Measurements from ENCODE around the gene SVEP1.
A peak's percentile ranks its signal among the peaks of the same experiment; 100 is the strongest.
"Not testable (repeated sequence)": the region's sequence is repeated elsewhere in the genome, so short reads cannot be mapped to it uniquely, and the experiment has no call there.

The SVEP1 gene

DNA sequence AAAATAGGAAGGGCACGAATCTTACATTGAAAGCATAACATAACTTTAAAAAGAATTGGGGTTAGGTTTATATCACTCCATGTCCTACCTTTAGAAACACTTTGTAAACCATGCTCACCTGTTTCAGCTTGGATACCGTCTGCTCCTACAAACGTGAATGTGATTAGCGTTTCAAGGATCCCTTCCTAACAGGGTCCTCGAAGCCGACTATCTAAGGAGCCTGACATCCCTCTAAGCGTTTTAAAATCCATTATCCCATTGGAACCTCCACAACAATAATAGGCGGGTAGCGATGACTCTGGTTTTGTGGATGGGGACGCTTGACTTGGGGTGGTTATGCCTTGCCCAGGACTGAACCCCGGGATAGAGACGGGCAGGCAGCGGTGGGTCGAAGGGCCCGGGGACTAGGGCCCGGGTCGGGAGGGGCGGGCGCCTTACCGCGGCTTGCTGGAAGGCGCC lies 937 bp downstream of the SVEP1 start:
- DNase-seq (ENCODE audit: low read depth), result peak; percentile 7

DNA sequence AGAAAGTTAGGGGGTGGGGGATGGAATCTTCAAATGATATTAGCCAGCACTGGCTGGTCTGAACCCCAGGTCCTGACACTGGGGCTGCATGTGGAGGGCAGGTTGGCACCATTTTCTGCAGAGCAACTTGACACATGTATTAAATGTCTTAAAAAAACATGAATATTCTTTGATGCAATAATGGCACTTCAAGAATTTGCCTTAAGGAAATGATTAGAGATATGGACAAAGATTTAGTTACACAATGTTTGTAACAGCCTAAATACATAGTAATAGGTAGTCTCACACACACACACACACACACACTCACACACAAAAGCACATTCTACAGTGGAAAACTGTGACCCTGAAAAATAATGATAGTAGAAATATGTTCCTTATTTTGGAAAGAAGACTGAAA lies 3.6 kb downstream of the SVEP1 start:
- DNase-seq (ENCODE audit: low read depth), result no peak

DNA sequence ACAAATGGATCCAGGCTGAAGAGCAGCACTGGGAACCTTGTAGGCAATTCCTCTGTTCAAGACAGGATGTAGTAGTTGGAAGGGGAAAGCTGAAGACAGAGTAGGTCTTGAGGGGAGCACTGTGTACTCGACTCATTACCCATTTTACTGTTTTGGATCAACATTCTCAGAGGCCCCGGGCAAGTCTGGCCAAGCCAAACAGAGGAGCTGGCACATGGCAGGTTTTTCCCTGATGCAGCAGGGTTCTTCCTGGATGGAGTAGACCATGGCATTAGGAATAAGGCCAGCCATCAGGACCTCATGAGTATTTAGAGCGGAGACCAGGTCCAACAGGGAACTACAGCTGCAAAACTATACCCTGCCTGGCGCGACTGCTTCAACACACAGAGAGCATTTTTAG lies 4.4 kb downstream of the SVEP1 start:
- DNase-seq (ENCODE audit: low read depth), result no peak

DNA sequence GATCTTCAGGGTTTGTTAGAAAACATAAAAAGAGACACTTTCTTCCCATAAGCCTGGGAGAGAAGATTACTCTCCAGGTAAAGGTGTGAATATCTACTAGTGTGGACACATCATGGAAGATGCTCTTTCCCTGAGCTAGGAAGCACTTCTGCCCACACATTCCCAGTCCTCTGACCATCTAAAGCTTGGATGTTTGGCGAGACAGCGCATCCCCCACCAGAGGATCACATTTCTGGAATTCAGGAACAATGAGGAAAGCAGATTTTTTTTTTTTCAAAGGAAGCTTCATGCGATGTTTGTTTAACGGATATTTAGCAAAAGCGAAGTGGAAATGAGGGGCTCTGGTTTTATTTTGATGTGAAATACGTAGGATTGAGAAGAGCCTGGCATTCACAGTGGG lies 6.2 kb downstream of the SVEP1 start:
- DNase-seq (ENCODE audit: low read depth), result no peak

DNA sequence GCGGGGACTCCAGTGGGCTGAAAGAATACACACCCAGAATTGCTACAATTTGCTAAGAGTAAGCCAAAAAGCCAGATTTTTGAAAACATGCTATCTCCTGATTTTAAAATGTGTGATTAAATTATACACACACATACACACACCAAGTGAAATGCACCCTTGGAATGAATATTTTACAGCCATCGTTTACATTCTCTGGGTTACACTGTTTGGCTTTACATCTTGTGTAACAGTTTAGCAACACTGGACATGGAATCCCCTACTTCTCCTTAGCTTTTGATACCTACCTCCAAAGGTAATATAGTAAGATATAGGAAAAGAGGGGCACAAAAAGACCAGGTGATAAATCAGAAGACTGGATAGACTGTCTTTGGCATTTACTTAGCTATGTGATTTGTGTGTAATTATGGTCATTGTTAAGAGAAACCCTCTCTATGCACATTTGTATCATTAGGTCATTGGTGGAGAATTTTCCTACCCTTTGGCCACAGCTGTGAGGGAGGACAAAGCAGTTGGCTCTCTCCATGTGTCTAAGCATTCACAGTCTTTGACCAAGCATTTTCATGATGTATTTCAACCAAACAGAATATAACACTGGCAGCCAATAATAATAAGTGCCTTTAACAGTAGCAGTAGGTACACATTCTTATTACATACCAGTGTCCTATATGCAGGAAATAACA lies 7.6 kb downstream of the SVEP1 start:
- no peak for DNase-seq (ENCODE audit: low read depth)

DNA sequence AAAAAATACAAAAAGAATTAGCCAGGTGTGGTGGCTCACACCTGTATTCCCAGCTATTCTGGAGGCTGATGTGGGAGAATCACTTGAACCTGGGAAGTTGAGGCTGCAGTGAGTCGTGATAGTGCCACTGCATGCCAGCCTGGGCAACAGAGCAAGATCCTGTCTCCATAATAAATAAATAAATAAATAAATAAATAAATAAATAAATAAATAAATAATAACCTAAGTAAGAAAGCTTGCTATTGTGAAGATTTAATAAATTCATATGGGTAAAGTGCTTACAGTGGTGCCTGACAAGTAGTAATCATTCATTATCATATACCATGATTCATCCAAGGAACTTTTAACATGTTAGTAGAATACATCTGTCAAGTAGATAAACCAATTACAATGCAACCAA lies 13.4 kb downstream of the SVEP1 start:
- no peak for DNase-seq (ENCODE audit: low read depth)

DNA sequence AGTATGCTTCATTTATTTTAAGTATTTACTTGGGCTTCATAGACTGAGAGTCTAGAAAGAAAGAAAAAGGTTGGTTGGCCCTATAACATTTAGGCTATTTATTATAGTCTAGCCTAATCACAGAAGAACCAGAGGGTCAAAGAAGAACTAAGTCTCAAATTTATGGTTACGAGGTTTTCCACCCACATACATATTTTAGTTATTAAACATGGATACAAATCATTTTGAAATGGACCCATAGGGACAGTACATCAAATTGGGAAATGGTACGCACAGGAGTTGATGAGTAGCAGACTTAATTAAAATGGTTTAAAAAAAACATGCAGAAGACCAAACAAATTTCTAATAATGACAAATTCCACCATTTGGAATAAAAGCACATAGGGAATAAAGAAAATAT lies 17.7 kb downstream of the SVEP1 start:
- DNase-seq (ENCODE audit: low read depth), result no peak

DNA sequence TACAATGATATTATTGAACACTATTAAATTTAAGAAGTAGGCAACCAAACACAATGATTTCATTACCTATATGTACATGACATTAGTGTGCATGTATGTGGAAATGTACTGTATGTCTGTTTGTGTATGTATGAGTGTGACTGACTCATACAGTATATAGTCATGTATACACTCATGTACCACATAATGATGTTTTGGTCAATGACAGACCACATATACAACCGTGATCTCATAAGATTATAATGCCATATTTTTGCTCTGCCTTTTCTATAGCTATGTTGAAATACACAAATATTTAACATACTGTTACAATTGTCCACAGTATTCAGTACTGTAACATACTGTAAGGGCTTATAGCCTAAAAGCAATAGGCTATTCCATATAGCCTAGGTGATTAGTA lies 19.7 kb downstream of the SVEP1 start:
- DNase-seq (ENCODE audit: low read depth), result peak; percentile 50

DNA sequence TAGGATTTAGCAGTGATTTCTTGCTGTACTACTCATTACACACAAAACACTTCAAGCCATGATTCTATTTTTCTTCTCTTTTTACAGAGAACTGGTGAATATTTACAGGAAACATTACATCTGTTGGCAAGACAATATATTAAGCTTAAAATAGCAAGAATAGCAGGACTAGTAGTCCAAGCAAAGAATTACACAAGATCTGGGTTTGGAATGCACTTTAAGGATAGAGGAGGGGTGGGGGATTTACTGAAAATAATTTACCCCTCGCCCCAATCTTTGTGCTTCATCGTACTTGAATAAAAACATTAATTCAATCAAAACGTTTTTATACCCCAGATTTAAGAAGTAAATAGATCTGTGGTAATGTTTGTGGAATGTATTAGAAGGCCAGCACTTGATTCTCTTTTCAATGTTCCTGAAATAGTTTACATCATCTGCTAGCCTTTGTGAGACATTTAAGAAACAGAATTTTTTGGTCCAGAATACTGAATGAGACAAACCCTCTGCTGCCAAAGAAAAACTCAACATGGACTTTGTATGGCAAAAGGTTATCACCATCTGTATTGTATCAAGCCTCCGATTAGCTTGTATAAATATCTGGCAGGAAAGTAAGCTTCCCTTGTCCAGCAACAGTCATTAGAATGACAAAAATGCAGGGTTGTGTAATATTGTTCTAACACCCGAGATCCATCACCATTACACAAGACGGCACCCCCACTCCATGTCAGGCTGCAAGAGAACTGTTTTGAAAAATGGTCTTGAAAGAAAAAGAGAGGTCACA lies 23.8 kb downstream of the SVEP1 start:
- peak; percentile 57 for DNase-seq (ENCODE audit: low read depth)

DNA sequence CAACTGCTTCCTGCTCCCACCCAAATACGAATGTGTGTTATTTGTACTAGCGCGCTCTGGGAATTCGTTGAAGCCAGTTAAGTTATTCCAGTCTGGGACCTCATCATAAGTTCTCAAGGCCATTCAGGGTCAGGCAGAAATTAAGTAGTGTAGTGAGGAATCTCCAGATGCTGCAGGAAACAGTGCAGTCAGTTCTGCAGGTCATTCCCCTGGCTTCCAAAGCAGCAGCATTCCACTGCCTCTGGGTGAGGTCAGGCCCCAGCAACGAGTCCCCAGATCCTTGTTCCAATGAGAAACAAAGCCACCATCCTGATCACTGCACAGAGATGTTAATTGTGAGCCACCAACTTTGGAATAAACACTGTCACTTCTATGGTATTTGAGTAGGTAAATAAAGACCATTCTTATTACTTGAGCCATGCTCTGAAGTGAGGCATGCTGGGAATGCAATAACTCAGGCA lies 33.1 kb downstream of the SVEP1 start:
- no peak for DNase-seq (ENCODE audit: low read depth)

DNA sequence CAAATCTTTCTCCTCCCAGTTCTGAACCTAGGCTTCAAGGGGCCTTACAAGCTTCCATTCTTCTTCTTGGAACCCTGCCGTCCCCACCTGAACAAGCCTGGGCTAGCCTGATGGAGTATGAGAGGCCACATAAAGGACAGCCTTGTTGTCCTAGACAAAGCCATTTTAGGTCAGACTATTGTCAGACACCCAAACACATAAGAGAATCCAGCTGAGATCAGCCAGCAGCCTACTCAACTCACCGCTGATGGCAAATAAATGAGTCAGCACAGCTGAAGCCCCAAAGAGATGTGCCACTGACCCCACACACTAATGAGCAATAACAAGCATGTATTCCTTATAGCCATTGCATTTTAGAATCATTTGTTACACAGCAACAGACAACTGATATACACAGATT lies 33.8 kb downstream of the SVEP1 start:
- peak; percentile 9 for DNase-seq (ENCODE audit: low read depth)

DNA sequence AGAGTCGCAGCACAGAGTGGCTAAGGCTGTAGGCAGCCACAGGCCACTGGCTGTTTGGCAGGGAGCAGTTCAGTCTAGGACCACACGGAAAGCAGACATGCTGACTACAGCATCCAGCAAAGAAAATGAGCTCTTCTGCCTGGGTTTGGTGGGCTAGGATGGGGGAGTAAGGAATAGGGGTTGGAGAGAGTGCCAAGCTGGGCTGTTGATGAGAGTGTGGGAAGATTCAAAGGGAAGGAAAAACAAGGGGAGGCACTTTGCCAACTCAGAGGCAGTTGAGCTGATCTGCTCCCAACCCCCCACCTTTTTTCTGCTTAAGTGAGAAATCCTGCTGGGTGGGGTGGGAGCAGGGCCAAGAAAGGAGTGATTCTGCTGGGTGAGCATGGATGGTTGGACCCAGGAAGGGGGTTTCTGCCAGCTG lies 35.9 kb downstream of the SVEP1 start:
- DNase-seq (ENCODE audit: low read depth), result no peak

DNA sequence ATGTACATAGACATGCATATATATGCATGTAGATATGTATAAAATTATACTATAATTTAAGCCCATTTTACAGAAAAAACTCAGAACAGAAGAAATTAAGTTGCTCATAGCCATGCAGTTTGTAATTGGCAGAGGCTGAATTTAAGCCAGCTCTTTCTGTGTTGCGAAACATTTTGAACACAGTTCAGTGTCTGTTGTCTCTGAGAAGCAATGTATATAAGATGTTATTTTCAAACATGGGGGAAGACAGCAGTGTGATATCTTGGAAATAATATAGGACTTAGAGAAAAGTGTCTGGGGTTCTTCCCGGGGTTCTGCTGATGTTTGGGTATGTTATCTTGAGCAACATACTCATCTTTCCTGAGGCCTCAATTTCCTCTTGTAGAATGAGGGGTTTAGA lies 37.6 kb downstream of the SVEP1 start:
- no peak for DNase-seq (ENCODE audit: low read depth)

DNA sequence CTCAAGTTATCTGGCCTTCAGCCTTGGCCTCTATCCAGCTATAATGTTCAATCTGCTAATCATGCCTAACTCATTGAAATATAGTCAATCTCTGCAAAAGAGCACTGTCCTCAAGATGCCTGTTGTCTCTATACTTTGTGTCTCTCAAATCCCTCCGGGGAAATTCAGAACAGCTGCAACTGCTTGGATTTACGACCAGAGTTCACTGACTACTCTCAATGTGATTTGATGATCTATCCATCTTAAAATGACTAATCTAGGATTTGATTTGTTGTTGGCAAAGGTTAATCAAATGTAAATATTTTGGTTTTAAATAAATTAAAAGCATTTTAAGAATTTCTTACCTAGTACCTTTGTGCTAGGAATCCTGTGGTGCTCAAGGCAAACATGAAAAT lies 40.9 kb downstream of the SVEP1 start:
- DNase-seq (ENCODE audit: low read depth), result no peak

DNA sequence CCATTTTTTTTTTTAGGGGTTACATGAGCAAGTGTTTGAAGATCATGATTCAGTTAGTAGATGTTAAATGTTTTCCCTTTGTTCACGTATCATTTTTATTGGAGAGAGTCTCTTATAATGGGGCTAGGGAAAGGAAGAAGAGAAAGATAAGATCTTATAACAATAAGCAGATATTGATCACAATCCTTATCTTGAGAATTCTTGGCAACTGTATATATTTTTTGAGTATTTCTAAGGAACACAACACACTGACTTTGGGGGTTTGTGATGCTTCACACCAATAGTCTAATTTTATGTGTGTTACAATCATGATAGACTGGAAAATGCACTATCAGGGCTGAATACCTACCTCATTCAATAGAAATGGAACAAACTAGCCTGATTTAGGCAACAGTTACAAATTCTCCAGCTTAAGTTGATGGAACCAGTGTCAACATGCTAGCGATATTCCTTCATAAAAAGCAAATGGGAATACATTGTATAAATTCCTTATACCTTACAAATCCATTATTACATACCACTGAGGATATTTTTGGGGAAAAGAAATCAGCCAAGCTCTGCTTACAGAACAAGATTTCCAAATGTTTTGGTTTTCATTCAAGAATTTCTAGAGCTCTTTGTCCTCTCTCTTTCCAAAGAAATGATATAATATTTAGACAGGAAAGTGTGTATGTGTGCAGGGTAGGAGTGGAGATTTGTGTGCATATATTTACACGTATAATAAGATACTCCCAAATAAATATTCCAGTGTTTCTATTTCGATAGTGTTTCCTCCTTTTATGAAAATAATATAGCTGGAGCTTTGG lies 41.5 kb downstream of the SVEP1 start:
- DNase-seq (ENCODE audit: low read depth), result no peak

DNA sequence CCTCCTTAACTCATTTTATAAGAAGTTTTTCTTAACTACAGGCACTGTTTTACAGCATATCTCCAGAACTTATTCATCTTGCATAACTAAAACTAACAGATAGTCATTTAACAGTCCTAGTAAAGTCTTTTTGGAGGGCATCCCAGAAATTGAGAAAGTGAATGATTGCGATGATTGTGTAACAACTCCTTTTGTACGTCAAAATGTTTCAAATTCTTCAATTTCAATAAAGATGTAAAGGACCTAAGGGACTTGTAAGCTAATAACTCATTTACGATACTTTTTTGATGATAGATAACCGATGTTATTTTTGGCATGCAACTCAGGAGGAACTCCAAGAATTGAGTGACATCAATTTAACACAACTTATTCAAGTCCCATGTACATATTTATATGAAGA lies 42.7 kb downstream of the SVEP1 start:
- peak; percentile 10 for DNase-seq (ENCODE audit: low read depth)

DNA sequence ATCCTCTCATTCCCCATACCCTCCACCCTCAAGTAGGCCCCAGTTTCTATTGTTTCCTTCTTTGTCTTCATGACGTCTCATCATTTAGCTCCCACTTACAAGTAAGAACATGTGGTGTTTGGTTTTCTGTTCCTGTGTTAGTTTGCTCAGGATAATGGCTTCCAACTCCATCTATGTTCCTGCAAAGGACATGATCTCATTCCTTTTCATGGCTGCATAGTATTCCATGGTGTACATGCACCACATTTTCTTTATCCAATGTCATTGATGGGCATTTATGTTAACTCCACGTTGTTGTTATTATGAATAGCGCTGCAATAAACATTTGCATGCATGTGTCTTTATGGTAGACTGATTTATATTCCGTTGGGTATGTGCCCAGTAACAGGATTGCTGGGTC lies 45.4 kb downstream of the SVEP1 start:
- not testable (repeated sequence) for DNase-seq (ENCODE audit: low read depth)

DNA sequence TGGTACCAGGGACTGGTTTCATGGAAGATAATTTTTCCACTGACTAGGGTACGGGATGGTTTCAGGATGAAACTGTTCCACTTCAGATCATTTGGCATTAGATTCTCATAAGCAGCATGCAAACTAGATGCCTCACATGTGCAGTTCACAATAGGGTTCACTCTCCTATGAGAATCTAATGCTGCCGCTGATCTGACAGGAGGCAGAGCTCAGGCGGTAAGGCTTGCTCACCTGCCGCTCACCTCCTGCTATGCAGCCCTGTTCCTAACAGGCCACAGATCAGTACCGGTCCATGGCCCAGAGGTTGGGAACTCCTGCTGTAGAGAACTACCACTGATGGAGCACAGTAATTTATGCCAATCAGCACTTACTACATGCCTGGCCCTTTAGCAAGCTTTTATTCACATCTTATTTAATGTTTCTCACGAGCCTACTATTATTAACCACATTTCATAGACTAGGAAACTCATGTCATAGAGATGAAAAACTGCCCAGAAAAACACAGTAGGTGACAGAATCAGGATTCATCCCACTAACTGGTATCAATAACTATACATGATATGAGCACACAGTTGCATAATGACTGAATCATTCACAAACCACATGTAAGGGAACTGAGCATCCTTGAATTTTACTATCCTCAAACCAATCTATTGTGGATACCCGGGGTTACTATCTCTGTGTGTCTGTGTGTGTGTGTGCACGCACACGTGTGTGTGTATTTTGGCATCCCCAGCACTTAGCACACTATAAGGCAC lies 46.5 kb downstream of the SVEP1 start:
- DNase-seq (ENCODE audit: low read depth), result peak; percentile 11

DNA sequence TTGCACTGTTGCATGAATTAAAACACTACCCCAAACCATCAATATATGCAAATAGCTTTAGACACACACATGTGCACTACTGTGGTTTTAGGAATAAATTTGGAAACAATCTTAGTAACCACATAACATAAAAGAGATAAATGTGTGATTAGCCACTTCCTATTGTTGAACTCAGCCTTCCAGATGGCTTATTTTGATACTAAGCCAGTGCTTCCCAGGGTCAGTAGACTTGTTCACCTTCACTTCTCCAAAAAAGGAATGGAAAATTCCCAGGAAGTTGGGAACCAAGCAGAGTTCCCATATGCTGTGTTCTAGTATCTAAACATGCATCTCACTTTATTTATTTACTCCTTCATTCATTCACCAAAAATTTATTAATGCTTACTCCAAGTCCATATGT lies 47.8 kb downstream of the SVEP1 start:
- no peak for DNase-seq (ENCODE audit: low read depth)

DNA sequence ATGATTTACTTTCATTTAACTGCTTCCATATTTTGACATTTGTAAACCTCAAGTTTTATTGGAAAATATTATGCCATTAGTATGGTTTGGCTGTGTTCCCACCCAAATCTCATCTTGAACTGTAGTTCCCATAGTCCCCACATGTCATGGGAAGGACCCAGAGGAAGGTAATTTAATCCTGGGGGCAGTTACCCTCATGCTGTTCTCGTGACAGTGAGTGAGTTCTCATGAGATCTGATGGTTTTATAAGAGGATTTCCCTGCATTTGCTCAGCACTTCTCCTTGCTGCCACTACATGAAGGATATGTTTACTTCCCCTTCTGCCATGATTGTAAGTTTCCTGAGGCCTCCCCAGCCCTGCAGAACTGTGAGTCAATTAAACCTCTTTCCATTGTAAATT lies 48.3 kb downstream of the SVEP1 start:
- not testable (repeated sequence) for DNase-seq (ENCODE audit: low read depth)

DNA sequence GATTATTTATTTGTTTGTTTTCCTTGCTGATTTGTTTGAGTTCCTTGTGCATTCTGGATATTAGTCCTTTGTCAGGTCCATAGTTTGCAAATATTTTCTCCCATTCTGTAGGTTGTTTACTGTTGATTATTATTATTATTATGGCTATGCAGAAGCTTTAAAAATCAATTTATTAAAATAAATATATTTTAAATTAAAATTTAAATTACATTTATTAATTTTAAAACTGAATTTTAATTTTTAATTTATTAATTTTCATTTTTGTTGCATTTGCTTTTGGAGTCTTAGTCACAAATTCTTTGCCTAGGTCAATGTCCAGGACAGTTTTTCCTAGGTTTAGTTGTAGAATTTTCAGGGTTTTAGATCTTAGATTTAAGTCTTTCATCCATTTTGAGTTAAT lies 50.9 kb downstream of the SVEP1 start:
- no peak for DNase-seq (ENCODE audit: low read depth)

DNA sequence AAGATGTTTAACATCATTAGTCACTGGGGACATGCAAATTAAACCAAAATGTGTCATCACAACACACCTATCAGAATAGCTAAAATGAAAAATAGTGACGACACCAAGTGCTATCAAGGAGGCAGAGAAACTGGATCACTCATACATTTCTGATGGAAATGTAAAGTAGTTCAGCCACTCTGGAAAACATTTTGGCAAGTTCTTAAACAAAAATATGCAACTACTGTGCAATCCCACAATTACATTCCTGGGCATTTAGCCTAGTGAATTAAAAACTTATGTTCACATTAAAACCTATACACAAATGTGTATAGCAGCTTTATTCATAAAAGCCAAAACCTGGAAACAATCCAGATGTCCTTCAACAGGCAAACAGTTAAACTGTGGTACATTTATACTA lies 53.1 kb downstream of the SVEP1 start:
- peak; percentile 60 for DNase-seq (ENCODE audit: low read depth)

All from ELR (cell line).